A549 (cell line): ENCODE results near the gene CCDC40. TPM values are rescaled to one million over a fixed set of nuclear protein-coding genes. Genes with fewer than 3 reads are reported as not detected.

Experiments used
- ATAC-seq, 2 experiments: fragments of 200-7000 bp in 1 of 2; fragments of >200 bp in 1 of 2; cut with Nextera tagmentation in 1 of 2; cut with Tn5 transposase in 1 of 2; 3 replicates each; pipeline versions ENCODE4 v1.8.0 to v1.9.1; 2018 to 2020; ENCODE audit warnings: mild to moderate bottlenecking in 1 of 2, moderate library complexity in 1 of 2
- CTCF ChIA-PET: fragments of 300-600 bp; sonication (Branson Sonifier 250); formaldehyde crosslinking; extraction: SDS; loops from one replicate; lab custom pipeline; 2021; ENCODE audit warnings: antibody characterized with exemption, inconsistent platforms; lab: Yijun Ruan, JAX
- POLR2A ChIA-PET: fragments of 350-600 bp; formaldehyde crosslinking; extraction: SDS; loops from one replicate; lab custom pipeline; 2021; ENCODE audit warnings: antibody characterized with exemption, inconsistent platforms; lab: Yijun Ruan, JAX
- DNase-seq, 2 experiments: peaks; one replicate each; pipeline versions ENCODE4 v3.0.0 to v3.0.0-alpha.2; 2011 to 2016; ENCODE audit warnings: low read depth in 1 of 2, low spot score in 1 of 2
- FAIRE-seq: peaks from 2 replicates; lab custom pipeline; 2011; peaks lifted over from hg19 to GRCh38; lab: Jason Lieb, UNC
- H3K27ac ChIP-seq, 2 experiments: fragments of >200 bp; sonication (Bioruptor Twin); formaldehyde crosslinking; 3 replicates each; pipeline ENCODE4 v1.5.1; 2016 to 2017
- H3K4me1 ChIP-seq: fragments of >200 bp; sonication (Bioruptor Twin); formaldehyde crosslinking; 3 replicates; pipeline ENCODE4 v1.6.1; 2016
- H3K4me2 ChIP-seq: fragments of >200 bp; sonication (Bioruptor Twin); formaldehyde crosslinking; 3 replicates; pipeline ENCODE4 v1.6.1; 2016
- H3K4me3 ChIP-seq: fragments of >200 bp; sonication (Bioruptor Twin); formaldehyde crosslinking; 3 replicates; pipeline ENCODE4 v1.5.1; 2016
- H3K9me3 ChIP-seq: fragments of >200 bp; sonication (Bioruptor Twin); formaldehyde crosslinking; 3 replicates; pipeline ENCODE4 v1.6.1; 2016
- CBX8 ChIP-seq: fragments of 200-600 bp; sonication (generic); IDR thresholded peaks from 2 replicates; pipeline ENCODE4 v1.6.1; 2016
- CEBPB ChIP-seq, 2 experiments: fragments of >200 bp in 1 of 2; sonication (Bioruptor Twin) in 1 of 2; formaldehyde crosslinking in 1 of 2; IDR thresholded peaks; 2 replicates each; pipeline ENCODE4 v1.6.1; 2012 to 2016
- CHD2 ChIP-seq: fragments of 150-350 bp; IDR thresholded peaks from 2 replicates; pipeline ENCODE4 v1.6.1; 2014; ENCODE audit warnings: low read length; ENCODE audit not compliant: partially characterized antibody
- EP300 ChIP-seq, 2 experiments: fragments of >200 bp; sonication (Bioruptor Twin); formaldehyde crosslinking; IDR thresholded peaks; 2 replicates in 1 of 2; 3 replicates in 1 of 2; pipeline ENCODE4 v1.6.1; 2016 to 2017
- MAZ ChIP-seq: fragments of 150-350 bp; IDR thresholded peaks from 2 replicates; pipeline ENCODE4 v1.6.1; 2014; ENCODE audit warnings: antibody characterized with exemption, low read depth, low read length, borderline replicate concordance
- MYC ChIP-seq: IDR thresholded peaks from 2 replicates; pipeline ENCODE4 v1.6.1; 2012; ENCODE audit warnings: mild to moderate bottlenecking, inconsistent platforms, low read length, improper control_type of control experiment, borderline replicate concordance
- PHF8 ChIP-seq: fragments of 200-600 bp; sonication (generic); IDR thresholded peaks from 2 replicates; pipeline ENCODE4 v1.6.1; 2016; ENCODE audit warnings: low read depth, mild to moderate bottlenecking, antibody characterized with exemption, moderate library complexity, borderline replicate concordance
- SMC3 ChIP-seq: fragments of >200 bp; sonication (Bioruptor Twin); formaldehyde crosslinking; IDR thresholded peaks from 3 replicates; pipeline ENCODE4 v1.6.1; 2018; ENCODE audit warnings: inconsistent platforms
- SREBF2 ChIP-seq: fragments of 450-650 bp; IDR thresholded peaks from 2 replicates; pipeline ENCODE4 v1.6.1; 2014; ENCODE audit warnings: mild to moderate bottlenecking, moderate library complexity
- TFCP2L1 ChIP-seq: fragments of 250-450 bp; sonication (Bioruptor Pico); IDR thresholded peaks from 2 replicates; pipeline ENCODE4 v1.5.0; 2021; ENCODE audit warnings: mild to moderate bottlenecking
- TP53 ChIP-seq: fragments of 250-450 bp; sonication (Bioruptor Pico); IDR thresholded peaks from 2 replicates; pipeline ENCODE4 v1.5.0; 2021; ENCODE audit warnings: mild to moderate bottlenecking, moderate library complexity
- ZC3H11A ChIP-seq: fragments of 450-650 bp; IDR thresholded peaks from 2 replicates; pipeline ENCODE4 v1.6.1; 2014; ENCODE audit warnings: antibody characterized with exemption, mild to moderate bottlenecking
- WGBS: methylation state at CpG from one replicate; pipeline ENCODE4 v1.1.6; 2017; ENCODE audit errors: missing lambda C conversion rate; 5-methylcytosine and 5-hydroxymethylcytosine counted together
- polyA plus RNA-seq, 4 experiments: library from polyadenylated mRNA; depleted of rRNA in 3 of 4; stranded (reverse); fragments of >200 nt; fragmentation: RNase III in 1 of 4; extraction: RNeasy Plus Mini Kit Qiagen cat#74134 plus additional on column Dnase treatment in 1 of 4; gene quantifications; 2 replicates in 3 of 4; 3 replicates in 1 of 4; pipeline ENCODE4 v1.2.3, GENCODE V29; 2011 to 2017
- TF ChIP-seq, protein P1 (sequence below): fragments of 450-650 bp; IDR thresholded peaks from 2 replicates; pipeline ENCODE4 v1.6.1; 2014; ENCODE audit warnings: antibody characterized with exemption
- TF ChIP-seq, protein P2 (sequence below): fragments of 250-450 bp; sonication (Bioruptor Pico); IDR thresholded peaks from 2 replicates; pipeline ENCODE4 v1.5.0; 2020; ENCODE audit warnings: low read depth, mild to moderate bottlenecking, moderate library complexity
- TF ChIP-seq, protein P3 (sequence below): IDR thresholded peaks from 2 replicates; pipeline ENCODE4 v1.6.1; 2012
- TF ChIP-seq, protein P4 (sequence below): fragments of 250-450 bp; sonication (Bioruptor Pico); IDR thresholded peaks from 2 replicates; pipeline ENCODE4 v1.5.0; 2021; ENCODE audit warnings: mild to moderate bottlenecking, moderate library complexity, borderline replicate concordance
- TF ChIP-seq, protein P5 (sequence below): fragments of >200 bp; sonication (Bioruptor Twin); formaldehyde crosslinking; IDR thresholded peaks from 3 replicates; pipeline ENCODE4 v1.6.1; 2016

CCDC40 gene
- polyA plus RNA-seq, 2 of the 4 experiments (the other 2 are of a cell fraction) = 5.9 to 11.3 TPM

DNA sequence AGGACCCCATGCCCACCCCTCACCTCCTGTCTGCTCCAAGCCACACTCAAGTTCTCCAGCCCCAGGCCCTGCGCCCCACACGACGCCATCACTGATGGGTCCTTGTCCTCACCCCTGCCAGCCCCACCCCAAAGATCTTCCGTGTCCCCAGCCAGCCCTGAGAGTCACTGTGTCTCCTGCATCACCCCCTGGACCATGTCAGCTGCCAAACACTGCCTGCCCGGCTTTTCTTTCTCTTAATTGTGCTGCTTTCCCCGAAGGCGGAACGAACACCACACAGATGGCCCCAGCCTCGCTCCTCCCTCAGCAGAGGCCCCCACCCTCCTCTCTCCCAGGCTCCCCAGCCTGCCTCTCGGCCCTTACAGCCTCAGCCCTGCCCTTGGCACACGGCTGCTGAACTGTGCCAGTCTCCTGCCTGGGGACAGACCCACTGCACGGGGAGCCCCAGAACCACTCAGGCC is 60.1 kb downstream of the CCDC40 start:
- DNase-seq = no peak
- no peak overlapping the region; a peak in 1 of 6 replicates for H3K27ac ChIP-seq

DNA sequence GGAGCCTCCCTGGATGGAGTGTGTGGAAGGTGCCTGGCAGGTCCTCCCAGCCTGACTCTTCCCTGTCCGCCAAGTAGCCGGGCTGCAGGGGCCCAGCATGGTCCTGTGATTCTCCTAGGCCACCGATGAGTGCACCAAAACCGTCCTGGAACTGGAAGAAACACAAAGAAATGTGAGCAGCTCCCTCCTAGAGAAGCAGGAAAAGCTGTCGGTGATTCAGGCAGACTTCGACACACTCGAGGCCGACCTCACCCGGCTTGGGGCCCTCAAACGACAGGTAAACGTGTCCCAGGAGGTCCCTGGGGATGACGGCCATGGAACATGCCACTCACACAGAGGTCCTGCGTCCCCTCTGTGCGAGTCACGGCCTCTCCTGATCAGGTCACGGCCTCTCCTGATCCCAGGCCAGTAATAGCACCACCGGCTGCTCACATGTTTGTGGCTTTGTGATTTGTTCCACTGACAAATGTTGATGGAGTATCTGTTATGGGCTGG is 60.7 kb downstream of the CCDC40 start:
- Histone ChIP-seq H3K4me3 (no peak overlapping the region), H3K9me3 (no peaks in the 10 kb centered on the region), H3K4me2 (no peak overlapping the region), H3K27ac (no peak overlapping the region; a peak in 1 of 6 replicates), H3K4me1 (peaks cover 6% of the 10 kb centered on the region)
- WGBS = 81% methylated on average over 17 of the region's 17 CpGs
- CTCF ChIA-PET = interaction anchor here (8.0 kb wide), 1 partner anchor 14 kb away, joined by 63 read pairs; no protein-coding TSS in a partner anchor
- DNase-seq = no peak
- TF ChIP-seq CHD2 = no peak
- no peak for TF ChIP-seq SREBF2
- TF ChIP-seq, protein P1, sequence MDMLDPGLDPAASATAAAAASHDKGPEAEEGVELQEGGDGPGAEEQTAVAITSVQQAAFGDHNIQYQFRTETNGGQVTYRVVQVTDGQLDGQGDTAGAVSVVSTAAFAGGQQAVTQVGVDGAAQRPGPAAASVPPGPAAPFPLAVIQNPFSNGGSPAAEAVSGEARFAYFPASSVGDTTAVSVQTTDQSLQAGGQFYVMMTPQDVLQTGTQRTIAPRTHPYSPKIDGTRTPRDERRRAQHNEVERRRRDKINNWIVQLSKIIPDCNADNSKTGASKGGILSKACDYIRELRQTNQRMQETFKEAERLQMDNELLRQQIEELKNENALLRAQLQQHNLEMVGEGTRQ = no peak
- TF ChIP-seq, protein P2, sequence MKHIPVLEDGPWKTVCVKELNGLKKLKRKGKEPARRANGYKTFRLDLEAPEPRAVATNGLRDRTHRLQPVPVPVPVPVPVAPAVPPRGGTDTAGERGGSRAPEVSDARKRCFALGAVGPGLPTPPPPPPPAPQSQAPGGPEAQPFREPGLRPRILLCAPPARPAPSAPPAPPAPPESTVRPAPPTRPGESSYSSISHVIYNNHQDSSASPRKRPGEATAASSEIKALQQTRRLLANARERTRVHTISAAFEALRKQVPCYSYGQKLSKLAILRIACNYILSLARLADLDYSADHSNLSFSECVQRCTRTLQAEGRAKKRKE (CRISPR knock-in tag) = no peak
- no peak for TF ChIP-seq ZC3H11A
- TF ChIP-seq, protein P3, sequence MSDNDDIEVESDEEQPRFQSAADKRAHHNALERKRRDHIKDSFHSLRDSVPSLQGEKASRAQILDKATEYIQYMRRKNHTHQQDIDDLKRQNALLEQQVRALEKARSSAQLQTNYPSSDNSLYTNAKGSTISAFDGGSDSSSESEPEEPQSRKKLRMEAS = no peak
- TF ChIP-seq PHF8 = no peak
- no peak for TF ChIP-seq MYC
- TF ChIP-seq SMC3 = no peak
- TF ChIP-seq CEBPB (IDR thresholded peaks at IDR 0.05) = no peak
- TF ChIP-seq, protein P4, sequence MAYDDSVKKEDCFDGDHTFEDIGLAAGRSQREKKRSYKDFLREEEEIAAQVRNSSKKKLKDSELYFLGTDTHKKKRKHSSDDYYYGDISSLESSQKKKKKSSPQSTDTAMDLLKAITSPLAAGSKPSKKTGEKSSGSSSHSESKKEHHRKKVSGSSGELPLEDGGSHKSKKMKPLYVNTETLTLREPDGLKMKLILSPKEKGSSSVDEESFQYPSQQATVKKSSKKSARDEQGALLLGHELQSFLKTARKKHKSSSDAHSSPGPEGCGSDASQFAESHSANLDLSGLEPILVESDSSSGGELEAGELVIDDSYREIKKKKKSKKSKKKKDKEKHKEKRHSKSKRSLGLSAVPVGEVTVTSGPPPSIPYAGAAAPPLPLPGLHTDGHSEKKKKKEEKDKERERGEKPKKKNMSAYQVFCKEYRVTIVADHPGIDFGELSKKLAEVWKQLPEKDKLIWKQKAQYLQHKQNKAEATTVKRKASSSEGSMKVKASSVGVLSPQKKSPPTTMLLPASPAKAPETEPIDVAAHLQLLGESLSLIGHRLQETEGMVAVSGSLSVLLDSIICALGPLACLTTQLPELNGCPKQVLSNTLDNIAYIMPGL = no peak
- no peak for TF ChIP-seq TP53 (CRISPR knock-in tag)
- TF ChIP-seq, protein P5, sequence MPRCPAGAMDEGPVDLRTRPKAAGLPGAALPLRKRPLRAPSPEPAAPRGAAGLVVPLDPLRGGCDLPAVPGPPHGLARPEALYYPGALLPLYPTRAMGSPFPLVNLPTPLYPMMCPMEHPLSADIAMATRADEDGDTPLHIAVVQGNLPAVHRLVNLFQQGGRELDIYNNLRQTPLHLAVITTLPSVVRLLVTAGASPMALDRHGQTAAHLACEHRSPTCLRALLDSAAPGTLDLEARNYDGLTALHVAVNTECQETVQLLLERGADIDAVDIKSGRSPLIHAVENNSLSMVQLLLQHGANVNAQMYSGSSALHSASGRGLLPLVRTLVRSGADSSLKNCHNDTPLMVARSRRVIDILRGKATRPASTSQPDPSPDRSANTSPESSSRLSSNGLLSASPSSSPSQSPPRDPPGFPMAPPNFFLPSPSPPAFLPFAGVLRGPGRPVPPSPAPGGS = no peak
- TF ChIP-seq TFCP2L1 (CRISPR knock-in tag) = no peak
- TF ChIP-seq MAZ = no peak
- TF ChIP-seq CBX8 = no peak
- no peak for TF ChIP-seq EP300 (IDR thresholded peaks at IDR 0.05)
- no peak for ATAC-seq
- FAIRE-seq = no peak
- POLR2A ChIA-PET = no interaction called here

More for the DNA sequence above, 60.1 kb downstream of the CCDC40 start:
- no peaks in the 10 kb centered on the region for H3K9me3 ChIP-seq
- no peak overlapping the region for H3K4me3 ChIP-seq
- ATAC-seq (no peak), FAIRE-seq (no peak)
- 74% methylated on average over 12 of the region's 12 CpGs for WGBS
- TF ChIP-seq ZC3H11A (no peak), EP300 (IDR thresholded peaks at IDR 0.05) (no peak)
- TF ChIP-seq, protein P5 = no peak
- CTCF ChIA-PET = interaction anchor here (8.0 kb wide), 1 partner anchor 13 kb away, joined by 63 read pairs; no protein-coding TSS in a partner anchor
- POLR2A ChIA-PET = no interaction called here
- H3K4me2 ChIP-seq = no peak overlapping the region
- peaks cover 5% of the 10 kb centered on the region; the same call in 2 of the 3 replicates for H3K4me1 ChIP-seq
